HL-60/S4 treated with phorbol 12-myristate 13-acetate at 8.2 ng/mL for 4 days and 3 days (cell line): Measurements from ENCODE around the gene MSH3.
"Not testable (repeated sequence)": the region's sequence is repeated elsewhere in the genome, so short reads cannot be mapped to it uniquely, and the experiment has no call there.

Experiments used
- in situ Hi-C: fragments of 300-500 bp; cut with MboI; formaldehyde crosslinking; loops from 2 replicates; pipeline ENCODE4 v1.15.0; 2022; ENCODE audit warnings: low sequenced_read_pairs

The MSH3 gene

DNA sequence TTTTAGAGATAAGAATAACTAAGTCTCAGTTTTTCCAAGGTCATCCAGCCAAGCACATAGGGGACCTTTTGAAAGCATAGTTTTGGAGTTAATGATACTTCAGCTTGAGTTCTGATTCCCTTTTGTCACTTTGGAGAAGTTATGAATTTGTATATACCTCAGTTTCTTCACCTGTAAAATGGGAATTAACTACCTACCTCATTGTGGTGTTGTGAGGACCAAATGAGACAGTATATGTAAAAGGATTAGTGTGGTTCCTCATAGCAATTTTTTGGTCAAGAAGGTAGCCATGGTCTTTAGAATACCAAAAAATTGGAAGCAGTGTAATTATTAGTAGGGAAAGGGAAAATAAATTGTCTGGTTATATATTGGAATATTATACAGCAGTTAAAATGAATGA, 98.0 kb downstream of the MSH3 start:
- in situ Hi-C loops: no loop called here

- in situ Hi-C loops: no loop called here
These were observed 99.3 kb downstream of the MSH3 start for GRCh38 chr5:80753712-80754111.

DNA sequence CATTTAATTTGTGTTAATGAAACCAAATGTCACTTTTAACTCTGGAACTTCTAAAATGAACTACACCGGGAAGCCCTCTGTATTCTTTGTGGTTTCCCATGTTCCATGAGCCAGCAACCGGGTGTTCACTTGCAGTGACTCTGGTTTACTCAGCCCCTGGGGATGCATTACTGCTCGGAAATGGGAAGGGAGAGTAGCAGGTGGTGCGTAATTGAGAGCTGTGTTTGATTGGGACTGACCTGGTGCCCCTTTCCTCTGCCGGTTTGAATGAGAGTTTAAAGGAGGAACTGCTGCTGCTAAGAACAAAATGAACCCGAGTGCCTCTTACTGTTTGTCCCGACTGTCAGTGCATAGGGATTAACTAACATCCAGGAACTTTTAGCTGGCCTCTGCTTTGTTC, 100.4 kb downstream of the MSH3 start:
- in situ Hi-C loops: no loop called here

DNA sequence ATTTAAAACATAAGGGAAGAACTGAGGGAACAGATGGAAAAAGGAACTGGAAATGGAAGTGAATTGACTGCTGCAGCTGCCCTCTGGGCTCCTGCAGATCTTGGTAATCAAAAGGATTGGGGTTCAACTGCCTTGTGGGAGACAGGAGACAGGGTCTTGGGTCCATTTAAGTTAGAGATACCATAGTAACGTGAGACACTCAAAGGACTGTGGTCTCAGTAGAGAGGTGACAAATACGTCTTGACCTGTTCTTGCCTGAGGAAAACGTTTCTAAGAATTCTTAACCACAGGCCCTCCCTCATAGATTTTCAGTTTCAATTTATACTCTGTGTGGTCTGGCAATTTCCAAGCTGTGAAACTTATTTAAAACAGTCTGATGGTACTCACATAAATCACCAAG, 101.2 kb downstream of the MSH3 start:
- in situ Hi-C loops: no loop called here

DNA sequence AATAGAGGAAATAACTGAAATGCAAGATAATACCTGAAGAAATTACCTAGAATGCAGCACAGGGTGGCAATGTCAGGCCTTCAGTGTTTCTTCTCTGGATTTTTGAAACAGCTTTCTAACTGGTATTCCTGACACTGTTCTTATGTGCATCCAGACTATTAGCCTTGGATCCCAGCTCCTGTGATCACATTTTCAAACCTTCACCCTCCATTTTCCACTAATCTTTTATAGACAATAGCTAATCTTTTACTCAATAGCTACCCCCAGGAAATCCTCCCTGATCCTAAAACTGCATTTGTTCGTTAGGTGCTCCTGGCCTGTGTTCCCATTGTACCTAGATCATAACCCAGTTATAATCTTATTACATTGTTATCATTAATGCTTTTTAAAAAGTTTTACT, 101.8 kb downstream of the MSH3 start:
- in situ Hi-C loops: no loop called here

- in situ Hi-C loops: no loop called here
These were observed 102.8 kb downstream of the MSH3 start for GRCh38 chr5:80757290-80757689.

GRCh38 chr5:80759866-80760577, 105.6 kb downstream of the MSH3 start:
- in situ Hi-C loops: no loop called here

DNA sequence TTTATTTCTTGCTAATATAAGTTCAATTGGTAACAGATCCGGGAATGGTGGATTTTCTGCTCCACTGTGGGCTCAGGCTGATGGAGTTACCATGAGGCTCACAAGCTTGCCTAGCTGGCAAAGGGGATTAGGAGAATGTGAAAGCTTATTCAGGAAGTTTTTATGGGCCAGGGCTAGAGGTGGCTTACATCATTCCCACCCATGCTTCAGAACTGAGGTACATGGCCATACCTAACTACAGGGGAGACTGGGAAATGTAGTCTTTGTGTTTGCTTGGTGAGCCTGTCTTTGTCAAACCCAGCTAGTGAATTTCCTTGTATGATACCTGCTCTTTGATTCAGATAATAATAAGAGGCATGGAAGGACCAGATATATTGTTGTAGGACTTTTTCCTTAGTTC, 106.2 kb downstream of the MSH3 start:
- in situ Hi-C loops: no loop called here

DNA sequence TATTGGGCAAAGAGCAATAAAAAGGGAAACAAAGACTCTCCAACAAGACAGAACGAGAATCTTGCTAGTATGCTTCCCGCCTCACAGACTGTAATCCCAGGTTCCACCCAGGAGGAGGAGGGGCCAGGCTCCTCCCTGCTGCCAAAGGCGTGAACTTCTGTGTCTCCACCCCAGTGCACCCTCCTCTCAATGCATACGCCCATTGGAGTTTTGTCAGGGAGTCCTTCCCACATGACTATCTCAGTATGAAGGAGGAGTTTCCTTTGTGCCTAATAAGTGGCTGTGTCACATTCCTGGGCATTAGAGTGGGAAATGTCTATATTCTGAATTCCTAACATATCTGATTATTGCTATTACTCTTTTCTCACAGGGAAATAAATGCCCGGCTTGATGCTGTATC, 106.7 kb downstream of the MSH3 start:
- in situ Hi-C loops: no loop called here

- in situ Hi-C loops: no loop called here
These were observed 107.5 kb downstream of the MSH3 start for GRCh38 chr5:80761966-80762365.

- in situ Hi-C loops: no loop called here
These were observed 108.1 kb downstream of the MSH3 start for GRCh38 chr5:80762573-80762972.

- in situ Hi-C loops: no loop called here
These were observed 108.8 kb downstream of the MSH3 start for GRCh38 chr5:80763211-80763610.

DNA sequence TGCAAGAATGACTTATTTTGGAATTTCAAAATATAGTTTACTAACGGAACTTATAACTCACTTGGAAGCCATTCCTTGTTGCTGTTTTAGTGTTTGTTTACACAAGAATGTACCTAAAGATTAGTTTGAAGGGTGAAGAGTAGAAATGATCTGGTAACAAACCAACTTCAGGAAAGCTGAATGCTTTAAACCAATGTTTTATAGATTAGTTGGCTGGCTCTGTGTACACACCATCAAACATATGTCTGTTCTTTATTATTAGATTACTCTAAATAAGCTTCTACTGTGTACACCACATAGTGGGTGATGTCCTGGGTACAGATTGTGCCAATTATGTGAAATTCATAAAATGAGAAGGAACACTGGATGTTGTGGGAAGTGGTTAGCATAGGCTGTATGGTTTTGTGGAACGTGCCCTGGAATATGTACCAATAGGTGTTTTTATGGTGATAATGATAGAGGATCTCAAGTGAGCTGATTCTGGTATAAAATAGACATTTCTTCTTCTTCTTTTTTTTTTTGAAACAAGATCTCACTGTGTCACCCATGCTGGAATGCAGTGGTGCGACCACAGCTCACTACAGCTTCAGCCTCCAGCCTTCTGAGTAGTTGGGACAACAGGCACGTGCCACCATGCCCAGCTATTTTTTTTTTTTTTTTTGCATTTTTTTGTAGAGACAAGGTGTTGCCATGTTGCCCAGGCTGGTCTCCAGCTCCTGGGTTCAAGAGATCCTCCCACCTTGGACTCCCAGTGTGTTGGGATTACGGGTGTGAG, 109.6 kb downstream of the MSH3 start:
- in situ Hi-C loops: no loop called here

- in situ Hi-C loops: no loop called here
These were observed 110.3 kb downstream of the MSH3 start for GRCh38 chr5:80764786-80765185.

DNA sequence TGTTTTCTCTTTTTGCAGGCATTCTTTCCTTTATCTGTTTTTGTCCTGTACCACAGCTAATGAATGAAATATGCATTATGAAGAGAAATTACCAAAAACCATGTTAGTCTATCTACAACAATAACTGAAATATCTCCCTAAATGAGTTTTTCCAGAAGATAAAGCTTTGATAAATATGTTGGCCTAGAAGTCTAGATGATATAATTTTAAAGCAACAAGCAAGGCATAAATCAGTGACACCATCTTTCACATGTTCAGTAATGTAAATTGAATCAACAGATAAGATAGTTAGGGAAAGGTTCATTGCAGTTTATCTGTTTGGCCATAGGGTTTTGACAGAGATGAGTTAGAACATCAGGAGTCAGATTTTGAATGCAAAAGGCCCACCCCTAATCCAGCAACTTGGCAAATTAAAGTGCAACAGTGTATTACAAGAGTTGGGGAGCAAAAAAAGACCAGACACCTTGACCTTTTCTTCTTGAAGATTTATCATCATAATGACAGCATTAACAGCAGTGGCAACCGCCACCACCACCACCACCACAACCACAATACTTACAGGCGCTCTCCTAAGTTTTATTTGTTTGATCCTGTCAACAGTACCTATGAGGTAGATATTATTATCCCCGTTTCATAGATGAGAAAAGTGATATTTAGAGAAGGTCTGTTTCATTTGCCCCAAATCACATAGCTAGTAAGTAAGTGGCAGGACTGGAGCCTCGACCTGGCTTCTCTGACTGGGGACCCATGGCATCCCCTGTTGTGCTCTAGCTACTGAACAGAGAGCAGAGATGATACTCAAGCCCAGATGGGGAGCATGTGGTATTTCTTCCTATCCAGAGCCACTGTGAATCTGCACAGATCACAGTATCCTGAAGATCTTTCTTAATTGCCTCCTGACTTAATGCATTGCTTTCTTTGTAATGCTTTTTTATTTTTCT, 123.2 kb downstream of the MSH3 start:
- in situ Hi-C loops: no loop called here

- in situ Hi-C loops: no loop called here
These were observed 125.6 kb downstream of the MSH3 start for GRCh38 chr5:80780024-80780423.

GRCh38 chr5:80780761-80781285, 126.4 kb downstream of the MSH3 start:
- in situ Hi-C loops: no loop called here

- in situ Hi-C loops: no loop called here
These were observed 126.9 kb downstream of the MSH3 start for GRCh38 chr5:80781356-80781755.

DNA sequence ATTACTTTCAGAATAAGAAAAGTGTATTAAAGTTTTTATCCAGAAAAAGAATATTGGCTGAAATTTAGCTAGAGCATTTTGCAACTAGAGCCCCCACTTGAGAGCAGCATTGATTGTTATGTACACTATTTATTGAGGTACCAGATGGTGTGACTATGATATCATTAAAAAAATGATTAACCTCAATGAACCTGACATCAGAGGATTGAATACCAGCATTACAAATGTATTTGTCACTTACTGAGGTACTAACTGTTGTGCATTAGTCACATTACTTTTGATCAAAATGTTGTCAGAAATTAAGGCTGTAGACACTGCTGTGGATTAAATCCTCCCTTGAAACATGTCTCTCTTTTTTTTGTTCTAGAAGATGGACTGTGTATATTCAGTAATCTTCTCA, 128.2 kb downstream of the MSH3 start:
- in situ Hi-C loops: no loop called here

- in situ Hi-C loops: not testable (repeated sequence)
These were observed 129.3 kb downstream of the MSH3 start for GRCh38 chr5:80783751-80784150.

GRCh38 chr5:80784451-80784850, 130.0 kb downstream of the MSH3 start:
- in situ Hi-C loops: no loop called here
